GM23248 (cell line): ENCODE measurements around the gene TMEM131.
"Not testable (repeated sequence)": the region's sequence is repeated elsewhere in the genome, so short reads cannot be mapped to it uniquely, and the experiment has no call there.

Experiments used
- EZH2 ChIP-seq: fragments of 200-600 bp; sonication (generic); IDR thresholded peaks from 2 replicates; pipeline ENCODE4 v1.6.1; 2018; ENCODE audit warnings: antibody characterized with exemption, mild to moderate bottlenecking; ENCODE audit not compliant: insufficient read depth, poor library complexity, severe bottlenecking
- EZH2phosphoT487 ChIP-seq: fragments of 200-600 bp; sonication (generic); IDR thresholded peaks from 2 replicates; pipeline ENCODE4 v1.6.1; 2018; ENCODE audit warnings: antibody characterized with exemption, moderate library complexity, mild to moderate bottlenecking, low read depth; ENCODE audit not compliant: insufficient read depth

- TF ChIP-seq EZH2phosphoT487, EZH2: not testable (repeated sequence)
Observed at GRCh38 chr2:97821862-97822261, 173.9 kb downstream of the TMEM131 start.
